ENCODE results near the gene SLC44A4.

SLC44A4 gene

DNA sequence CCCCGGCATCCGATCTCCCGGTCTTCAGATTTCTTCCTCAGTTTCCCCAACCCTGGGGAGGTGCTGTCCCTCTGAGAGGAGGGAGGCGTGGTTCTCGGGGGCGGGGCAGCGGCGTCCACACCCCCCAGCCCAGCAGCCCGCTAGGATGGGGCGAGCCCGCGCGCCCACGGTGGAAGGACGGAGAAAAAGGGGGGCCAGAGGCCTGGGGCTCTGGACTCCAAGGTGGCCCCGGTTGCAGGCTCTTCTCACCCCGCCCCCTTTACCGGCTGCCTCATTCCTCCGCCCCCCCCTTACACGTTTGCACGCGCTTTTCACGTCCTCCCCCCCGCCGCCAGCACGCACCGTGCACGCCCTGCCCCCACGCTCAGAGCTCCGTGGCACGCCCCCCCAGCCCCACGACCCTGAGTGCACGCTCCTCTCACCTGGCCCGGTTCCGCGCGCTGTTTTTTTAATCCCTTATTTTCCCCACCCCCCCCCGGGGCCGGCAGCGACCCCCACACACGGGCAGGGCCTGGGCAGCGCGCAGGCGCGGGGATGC is 22.7 kb upstream of the SLC44A4 start:
- no peak for DNase-seq (ENCODE audit: low spot score)

DNA sequence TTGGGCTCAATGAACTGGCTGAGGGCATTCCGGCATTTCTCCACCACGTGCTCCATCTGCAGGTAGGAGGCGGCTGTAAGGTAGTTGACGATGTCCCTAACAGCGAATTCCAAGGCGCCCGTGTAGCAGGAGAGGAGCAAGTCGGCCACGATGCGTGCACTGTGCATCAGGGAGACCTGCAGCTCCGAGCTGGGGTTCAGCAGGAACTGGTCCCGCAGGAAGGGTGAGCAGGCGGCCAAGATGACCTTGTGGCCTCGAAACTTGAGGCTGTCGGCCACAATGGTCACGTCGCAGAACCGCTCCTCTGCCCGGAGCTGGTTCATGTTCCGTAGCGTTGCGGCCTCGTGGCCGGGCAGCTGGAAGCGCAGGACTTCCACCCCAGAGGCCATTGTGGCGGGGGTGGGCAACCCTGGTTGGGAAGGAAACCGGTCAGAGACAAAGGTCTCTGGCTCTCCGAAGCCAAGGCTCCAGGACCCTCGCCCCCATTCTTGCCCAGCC is 22.2 kb upstream of the SLC44A4 start:
- DNase-seq (ENCODE audit: low spot score), result no peak

DNA sequence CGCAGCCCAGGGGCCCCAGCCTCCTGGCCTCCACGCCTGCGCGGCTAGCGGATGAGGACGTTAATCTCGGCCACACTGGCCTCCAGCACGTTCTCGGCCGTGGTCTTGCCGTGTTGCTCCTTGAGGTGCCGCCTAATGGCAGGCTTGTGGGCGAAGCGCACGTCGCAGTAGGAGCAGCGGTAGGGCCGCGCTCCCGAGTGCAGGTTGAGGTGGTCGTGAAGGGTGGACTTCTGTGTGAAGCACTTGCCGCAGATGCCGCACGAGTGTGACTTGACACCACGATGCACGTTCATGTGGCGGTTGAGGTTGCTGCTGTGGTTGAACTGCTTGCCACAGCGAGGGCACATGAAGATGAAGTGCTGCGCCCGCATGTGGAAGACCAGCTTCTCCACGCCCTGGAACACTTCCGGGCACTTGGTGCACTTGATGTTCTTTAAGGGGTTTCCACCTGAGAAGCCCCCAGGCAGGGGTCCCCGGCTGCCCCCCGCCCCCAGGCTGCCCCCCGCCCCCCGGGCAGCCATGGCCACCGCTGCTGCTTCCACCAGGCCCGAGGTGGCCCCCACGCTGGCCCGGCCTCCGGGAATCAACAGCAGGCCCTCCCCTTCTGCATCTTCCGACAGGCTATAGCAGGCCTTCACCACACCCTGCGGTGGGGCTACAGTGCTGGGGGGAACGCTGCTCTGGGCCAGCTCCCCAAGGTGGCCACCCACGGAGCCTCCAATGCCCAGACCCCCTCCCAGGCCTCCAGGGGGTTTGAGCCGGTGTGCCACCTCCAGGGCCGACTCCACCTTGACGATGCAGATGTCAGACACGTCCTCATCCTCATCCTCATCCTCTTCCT is 21.3 kb upstream of the SLC44A4 start:
- no peak for DNase-seq (ENCODE audit: low spot score)

DNA sequence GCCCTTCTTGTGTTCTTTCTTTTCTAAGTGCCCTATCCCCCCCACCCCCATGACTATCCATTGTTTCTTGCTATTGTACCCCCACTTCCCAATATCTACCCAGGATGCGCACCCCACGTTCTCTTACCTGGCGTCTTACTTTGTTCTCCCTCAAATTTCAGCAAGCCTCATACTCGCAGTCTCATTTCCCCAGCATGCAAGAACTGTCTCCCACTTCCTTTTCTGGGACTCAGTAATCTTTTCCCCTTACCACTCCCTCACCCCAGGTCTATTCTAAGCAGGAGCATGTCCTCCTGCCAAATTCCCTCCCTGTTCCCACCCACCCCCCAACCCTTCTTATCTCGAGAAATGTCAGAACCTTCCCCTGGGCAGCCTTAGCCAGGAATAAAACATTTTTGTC is 20.4 kb upstream of the SLC44A4 start:
- DNase-seq (ENCODE audit: low spot score), result no peak

DNA sequence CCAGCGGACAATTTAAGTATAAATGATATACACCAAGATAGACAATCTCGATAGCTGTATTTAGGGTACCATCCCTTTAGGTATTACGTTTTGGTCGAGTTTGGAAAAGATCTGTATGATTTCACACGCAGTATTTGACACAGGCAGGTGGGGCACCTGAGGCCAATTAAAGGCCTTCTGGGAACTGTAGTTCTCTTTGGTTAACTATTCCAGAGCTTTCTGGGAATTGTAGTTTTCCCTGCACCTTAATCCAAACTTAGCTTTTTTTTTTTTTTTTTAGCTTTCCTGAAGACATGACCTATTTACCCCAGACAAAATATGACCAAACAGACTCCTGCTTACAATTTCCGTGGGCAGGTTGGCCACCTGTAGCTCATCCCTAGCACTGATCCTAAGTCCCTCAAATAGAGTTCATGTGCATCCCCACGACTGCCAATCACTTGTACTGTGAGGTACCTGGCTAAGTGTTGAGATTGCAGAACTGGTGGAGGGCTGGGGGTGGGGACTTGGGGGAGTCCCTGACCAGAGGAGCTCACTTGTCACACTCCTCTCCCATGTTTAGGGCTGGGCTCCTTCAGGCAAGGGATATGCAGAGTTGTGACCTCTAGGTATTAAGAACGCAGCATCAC is 19.7 kb upstream of the SLC44A4 start:
- no peak for DNase-seq (ENCODE audit: low spot score)

DNA sequence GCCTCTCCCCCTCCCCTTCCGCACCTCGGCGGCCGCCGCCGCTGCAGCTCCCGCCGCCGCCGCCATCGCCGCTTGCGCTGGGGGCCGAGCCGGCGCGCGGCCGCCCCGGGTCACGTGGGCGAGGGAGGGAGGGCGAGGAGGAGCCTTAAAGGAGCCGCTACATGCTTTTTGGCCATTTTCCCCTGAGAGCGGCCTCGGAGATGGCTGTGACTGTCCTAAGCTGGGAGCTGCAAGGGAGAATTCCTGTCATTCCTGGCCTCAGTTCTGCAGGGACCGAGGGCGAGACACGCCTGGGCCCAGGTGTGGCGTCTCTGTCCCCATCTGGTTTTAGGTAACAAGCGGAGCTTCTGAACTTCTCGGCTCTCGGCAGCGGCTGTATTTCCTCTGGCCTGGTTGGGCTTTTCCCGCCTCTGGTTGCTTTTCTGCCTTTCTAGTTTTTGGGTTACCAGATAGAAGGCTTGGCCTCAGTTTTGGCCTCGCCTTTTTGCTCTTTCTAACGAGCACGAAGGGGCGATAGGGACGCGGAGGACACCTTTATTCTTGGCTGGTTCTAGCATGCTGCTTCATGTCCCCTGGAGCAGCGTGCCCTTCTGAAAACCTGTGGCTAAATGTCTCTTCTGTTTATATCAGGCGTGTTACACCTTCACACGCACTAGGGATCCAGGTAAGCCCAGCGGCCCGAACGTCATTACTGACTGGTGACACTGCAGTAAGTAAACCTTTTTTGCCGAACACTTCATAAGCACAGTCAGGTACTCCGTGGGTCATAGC is 19.0 kb upstream of the SLC44A4 start, which contains the start of gene EHMT2:
Gene EHMT2 (minus strand): TSS at position 87 of the 771 bp plus-strand sequence. CDS start 21 bp downstream, at position 66.
- DNase-seq (ENCODE audit: low spot score), result peak; percentile 73

DNA sequence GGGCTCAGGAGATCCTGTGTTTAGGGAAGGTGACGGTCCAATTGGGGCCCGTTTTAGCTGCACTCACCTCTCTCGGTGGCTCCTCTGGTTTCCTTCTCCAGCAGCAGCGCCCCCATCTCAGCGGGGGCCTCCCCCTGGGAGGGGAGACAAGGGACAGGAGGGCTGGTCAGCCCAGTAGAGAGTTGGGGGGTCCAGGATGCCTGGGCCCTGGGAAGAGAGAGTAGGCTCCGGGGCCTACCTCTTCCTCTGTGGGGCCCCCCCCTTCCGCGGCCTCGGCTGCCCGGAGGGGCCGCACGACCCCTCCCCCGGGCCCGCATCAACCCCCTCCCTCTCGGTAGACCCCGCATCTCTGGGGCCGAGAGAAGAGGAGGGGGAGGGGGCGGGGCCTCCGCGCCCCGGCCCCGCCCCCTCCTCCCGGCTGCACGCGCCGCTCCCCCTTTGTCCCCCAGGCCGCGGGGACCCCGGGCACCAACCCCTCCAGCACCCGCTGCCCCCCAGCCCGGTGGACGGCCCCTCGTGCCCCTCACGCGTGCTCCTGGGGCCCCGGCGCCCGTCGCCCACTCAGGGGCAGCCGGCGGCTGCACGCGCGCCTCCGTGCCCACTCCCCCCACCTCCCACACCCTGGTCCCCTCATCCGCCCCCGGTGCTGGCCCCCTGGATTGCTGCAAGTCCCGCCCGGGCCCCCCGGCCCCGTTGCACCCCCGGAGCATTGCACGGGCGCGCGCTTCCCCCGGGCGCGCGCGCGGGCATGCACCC is 18.2 kb upstream of the SLC44A4 start:
- no peak for DNase-seq (ENCODE audit: low spot score)

DNA sequence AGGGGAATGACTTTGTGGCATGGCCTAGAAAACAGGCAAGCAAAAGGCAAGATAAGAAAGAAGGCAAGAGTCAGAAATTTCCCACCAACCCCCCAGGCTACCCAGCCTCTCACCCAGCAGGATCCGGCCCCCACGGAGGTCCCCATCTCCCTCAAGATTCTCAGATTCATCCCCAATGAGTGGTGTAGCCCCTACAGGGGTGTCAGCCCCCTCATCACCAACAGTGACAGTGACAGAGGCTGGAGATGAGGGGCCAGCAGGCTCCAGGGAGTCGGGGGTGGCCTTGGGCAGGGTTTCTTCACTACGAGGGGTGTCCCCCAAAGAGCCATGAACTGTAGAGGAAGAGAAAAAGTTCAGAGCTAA is 17.7 kb upstream of the SLC44A4 start:
- no peak for DNase-seq (ENCODE audit: low spot score)

DNA sequence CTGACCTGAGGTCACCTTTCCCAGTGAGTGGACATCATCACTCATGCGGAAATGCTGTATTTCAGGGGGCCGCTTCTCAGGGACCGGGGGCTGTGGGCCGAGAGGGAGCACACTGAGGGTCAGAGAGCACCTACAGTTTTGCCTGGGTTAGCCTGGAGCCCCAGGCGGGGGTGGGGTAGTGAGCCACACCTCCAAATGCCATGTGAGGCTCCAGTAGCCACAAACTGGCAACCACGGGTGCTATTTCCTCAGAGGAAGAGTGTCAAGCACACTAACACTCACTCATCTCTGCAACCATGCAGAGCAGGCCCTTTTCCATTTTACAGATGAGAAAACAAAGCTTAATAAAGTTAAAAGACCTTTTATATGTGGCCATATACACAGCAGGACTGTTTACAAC is 14.0 kb upstream of the SLC44A4 start:
- no peak for DNase-seq (ENCODE audit: low spot score)

DNA sequence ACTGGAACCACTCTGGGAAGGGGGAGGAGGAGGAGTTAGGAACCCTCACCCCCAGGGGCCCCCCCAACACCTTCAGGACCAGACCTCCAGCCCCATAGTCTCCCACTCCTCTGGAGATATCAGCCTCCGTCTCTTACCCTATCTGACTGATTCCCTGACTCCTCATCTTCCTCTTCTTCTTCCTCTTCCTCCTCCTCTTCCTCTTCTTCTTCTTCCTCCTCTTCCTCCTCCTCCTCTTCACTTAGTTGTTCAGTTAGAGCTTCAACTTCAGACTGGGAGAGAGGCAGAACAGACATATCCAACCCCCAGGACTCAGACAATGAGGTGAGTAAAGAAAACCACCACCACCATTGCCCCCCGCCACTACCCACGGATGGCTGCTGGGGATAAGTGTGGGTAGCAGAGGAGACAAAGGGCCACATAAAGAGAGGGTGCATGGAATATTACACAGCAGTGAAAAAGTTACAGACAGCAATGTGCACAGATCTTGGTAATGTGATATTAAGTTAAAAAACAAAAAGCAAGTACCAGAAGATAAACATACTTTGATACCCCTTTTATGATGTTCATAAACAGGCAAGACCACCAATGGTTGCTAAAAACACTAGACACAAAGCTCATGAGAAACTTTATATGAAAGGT is 10.7 kb upstream of the SLC44A4 start:
- no peak for DNase-seq (ENCODE audit: low spot score)

DNA sequence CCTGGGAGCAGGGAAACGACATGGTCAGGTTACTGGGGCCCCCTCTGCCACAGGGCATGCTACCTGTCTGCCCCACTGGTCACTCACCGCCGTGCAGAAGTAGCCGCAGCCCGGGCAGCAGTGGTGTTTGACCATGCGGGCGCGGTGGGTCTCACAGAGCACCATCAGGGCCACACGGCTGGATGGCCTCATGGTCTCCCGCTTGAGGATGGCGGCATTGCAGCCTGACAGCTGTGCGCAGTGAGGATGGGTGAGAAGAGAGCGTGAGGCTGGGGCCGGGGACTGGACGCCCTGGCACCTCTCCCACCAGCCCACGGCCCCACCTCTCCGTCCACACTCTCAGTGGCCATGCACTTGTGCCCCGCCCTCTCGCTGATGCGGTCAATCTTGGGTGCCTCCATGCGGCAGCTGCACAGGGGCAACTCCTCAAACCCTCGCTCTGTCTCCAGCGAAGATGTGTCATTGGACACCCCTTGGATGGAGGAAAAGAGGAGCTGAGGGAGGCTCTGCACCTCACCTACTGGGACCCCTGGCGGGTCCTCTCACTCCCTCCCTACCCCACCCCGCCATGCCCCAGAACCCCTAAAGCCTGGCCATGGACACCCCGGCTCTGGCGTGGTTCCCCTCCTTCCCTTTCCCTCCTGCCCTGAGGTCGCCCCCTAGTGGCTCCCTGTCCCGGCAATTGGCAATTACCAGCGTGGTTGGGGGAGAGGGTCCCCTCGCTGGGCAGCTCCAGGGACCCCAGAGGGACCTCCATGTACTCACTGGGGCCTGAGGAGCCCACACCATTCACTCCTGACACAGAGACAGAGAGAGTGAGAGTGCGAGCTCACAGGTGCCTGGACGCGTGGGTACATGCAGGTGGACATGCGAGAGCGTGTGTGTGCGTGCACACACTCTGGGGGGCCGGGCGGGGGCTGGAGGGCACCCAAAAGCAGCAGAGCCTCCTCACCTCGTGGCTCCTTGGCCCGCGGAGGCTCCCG is 9.8 kb upstream of the SLC44A4 start:
- DNase-seq (ENCODE audit: low spot score), result no peak

DNA sequence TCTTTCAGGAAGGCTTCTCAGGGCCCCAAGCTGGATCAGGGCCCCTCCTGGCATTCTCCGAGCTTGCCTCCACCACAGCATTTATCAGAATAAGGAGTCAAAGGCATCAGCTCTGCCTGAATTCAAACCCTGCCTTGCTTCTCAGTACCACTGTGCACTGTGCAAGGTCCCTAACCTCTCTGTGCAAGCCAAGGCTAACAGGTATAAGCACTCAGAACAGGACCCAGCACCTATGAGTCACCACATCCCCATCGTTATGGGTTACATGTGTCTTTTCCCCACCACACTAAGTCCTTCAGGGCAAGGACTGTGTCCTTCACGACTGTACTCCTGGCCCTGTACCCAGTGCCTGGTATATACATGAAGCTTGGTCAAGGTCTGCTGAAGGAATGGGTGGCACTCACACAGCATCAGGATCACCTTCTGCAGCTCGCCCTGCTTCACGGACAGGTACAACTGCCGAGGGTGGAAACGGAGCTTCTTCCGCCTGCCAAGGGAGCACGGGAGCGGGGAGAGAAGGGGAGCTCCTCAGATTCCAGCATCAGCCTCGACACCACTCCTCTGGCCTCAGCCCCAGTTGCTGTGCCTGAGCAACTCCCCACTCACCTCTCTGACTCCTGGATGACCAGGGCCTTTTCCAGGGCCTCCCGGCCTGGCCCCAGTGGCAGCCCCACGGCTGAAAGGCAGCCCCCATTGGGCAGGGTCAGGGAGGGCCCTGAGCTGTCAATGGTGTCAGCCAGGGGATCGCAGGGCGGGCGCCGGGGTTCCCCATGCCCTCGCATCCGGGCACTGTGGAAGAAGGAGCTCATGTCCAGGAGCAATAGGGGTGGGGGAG is 8.6 kb upstream of the SLC44A4 start:
- DNase-seq (ENCODE audit: low spot score), result no peak

DNA sequence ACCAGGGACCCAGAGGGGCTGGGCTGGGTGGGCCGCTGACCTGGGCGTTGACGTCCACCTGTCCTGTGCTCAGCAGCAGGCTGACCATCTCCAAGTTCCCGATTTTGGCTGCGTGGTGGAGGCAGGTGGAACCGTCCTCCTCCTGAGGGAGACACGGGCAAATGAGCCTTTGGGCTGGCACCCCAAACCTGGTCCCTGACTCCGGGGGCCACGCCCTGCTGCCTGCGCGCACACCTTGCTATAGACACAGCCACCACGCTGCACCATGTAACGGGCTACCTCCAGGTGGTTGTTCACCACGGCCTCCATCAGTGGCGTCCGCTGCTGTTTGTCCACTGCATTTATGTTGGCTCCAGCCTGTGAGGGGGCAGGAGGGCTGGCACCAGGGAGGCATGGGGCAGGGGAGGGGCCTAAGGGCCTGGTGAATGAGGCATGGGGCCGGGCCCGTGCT is 7.8 kb upstream of the SLC44A4 start:
- DNase-seq (ENCODE audit: low spot score), result no peak

DNA sequence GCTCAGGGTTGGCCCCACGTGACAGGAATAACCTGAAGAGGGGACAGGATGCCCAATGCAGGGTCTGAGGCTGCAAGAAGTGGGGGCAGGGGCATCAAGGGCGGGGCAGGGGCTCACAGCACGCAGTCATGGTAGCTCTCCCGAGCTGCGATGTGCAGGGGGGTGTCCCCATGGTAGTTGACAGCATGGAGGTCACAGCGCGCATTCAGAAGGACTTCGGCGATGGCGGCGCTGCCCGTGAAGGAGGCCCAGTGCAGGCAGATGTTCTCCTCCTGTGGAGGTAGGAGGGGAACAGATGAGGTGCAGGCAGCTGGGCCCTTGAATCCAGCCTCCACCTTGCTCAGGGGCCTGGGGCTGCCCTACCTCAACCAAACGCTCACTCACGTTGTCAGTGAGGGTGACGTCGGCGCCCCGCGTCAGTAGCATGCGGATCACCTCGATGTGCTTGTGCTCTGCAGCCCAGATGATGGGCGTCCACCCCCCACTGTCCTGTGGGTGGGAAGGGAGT is 5.8 kb upstream of the SLC44A4 start:
- no peak for DNase-seq (ENCODE audit: low spot score)

DNA sequence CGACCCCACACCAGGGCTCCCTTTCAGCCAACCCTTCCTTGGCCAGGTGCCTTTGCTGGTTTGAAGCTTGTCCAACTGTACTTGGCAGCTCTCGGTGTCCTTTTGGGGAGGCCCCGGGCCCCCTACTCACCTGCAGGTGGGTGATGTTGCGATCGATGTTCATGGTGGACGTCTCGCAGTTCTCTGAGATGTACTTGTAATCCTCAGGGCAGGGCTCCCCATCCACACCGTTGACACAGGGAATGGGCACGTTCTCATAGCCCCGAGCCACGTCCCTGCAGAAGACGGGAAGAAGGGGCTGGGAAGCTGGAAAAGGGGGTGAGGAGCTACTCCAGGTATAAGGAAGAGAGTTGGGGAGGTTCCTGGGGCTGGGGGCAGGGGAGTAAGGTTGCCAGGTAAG is 4.9 kb upstream of the SLC44A4 start:
- DNase-seq (ENCODE audit: low spot score), result no peak

DNA sequence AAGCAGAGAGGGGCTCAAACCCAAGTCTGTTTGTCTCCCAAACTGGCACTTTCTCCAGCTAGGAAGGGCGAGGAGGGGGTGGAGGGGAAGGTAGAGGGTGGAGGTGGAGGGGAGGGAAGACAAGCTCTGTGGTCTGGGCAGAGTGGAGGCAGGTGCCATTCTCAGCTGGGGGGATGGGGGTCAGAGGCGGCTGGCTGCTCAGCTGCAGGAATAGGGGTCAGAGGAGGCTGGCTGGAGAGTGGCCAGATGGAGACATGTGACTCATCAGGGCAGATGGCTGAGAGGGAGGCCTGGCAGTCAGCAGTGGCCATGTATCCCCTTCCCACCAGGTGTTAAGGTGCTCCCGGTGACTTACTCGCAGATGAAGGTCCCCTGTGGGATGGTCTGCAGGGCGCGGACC is 3.5 kb upstream of the SLC44A4 start:
- DNase-seq (ENCODE audit: low spot score), result no peak

DNA sequence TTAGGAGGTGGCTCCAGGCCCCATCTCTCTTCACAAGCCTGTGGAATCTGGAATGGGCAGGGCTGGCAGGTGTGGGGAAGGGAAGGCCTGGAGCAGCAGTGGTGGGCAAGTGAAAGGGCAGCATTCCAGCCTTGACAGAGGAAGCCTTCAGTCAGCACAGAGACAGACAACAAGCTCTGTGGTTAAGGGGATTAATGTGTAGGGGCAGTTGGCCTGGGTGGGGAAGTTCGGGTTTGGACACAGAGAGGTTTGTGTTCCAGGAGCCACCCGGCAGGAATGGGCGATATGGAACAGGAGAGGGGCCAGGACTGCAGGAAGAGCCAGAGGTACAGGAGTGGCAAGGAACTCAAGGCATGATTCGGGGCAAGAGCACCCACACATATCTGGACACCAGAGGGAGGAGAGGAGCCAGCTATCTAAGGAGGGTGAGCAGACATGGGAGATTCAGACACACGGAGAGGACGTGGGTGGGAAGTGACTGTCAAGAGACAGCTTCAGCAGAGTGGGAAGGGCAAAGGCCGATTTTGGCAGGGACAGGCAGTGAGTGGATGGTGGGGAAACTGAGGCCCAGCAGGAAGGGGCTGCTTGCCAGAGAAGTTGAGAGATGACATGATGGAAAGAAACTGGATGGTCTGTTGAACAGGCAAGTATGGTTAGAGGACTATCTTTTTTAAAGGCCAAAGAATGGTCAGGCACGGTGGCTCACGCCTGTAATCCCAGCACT is 2.5 kb upstream of the SLC44A4 start:
- no peak for DNase-seq (ENCODE audit: low spot score)

DNA sequence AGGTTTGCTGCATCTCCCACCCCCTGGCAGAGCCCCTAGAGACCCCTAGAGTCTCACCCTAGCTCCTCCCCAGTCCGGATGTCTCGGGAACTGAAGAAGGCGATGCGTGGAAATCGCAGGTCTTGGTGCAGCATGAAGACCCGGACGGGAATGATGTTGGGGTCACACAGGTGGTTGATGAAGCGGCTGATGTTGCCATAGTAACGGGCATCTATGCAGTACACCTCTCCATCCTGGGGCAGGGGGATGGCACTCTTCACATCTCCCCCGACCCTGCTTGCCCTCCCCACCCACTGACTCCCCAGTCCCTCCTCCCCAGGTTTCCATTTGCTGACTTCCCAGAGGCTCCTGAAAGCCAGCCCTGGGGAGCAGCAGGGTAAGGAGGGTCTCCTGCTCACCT is 1.8 kb upstream of the SLC44A4 start:
- DNase-seq (ENCODE audit: low spot score), result no peak
